Measurements from ENCODE around the gene CCDC70.

CCDC70 gene

GRCh38 chr13:51912091-51912490 is 50.3 kb downstream of the CCDC70 start:
- no peak for DNase-seq

GRCh38 chr13:51912511-51913225 is 50.9 kb downstream of the CCDC70 start:
- no peak for DNase-seq

DNA sequence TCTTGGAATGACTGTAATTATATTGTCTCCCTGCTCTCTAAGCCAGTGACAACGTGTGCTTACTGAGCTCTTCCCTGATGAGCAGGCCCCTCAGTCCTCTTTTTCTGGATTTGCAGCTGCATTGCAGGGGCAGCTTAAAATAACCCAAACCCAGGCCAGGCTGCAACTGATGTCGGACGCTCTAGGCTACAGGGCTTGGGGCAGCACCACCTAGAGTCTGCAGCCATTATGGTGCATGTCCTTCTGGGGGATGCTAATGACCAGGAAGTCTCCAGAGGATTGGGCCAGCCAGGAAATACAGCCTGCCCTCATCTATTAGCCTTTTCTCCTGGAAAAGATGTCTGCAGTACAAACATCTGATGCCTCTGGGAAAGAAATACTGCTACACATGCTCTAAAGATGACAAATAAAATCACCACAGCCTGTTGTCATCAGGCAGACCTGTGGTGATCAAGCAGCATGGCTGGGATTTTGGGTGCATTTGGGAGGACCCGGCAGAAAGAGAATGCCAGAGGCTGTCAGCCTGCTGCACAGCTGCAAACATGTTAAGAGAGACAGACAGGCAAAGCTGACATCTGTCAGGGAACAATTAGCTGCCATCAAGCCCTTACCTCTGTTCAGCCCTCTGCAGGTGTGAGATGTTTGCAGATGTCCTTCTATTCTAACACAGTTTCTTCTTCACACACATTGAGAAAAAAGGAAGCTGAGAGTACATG is 51.8 kb downstream of the CCDC70 start:
- DNase-seq = no peak

DNA sequence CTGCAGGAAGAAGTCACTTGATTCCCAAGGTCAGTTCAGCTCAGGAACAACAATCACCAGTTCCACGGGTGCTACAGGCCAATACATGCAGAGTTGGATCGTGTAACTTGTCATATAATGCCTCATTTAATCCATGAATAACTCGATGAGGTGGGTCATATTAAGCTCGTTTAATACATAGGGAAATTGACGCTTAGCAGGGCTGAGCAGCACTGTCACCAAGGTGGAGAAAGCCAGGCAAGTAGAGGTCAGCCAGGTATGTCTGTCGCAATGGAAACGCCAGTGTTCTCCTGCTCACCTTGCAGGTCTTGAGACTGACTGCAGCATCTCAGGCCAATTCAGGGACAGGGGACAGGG is 52.3 kb downstream of the CCDC70 start:
- no peak for DNase-seq
